ENCODE measurements around the gene PTRH2. TPM values are rescaled to one million over a fixed set of nuclear protein-coding genes. Genes with fewer than 3 reads are reported as not detected.
"Not testable (repeated sequence)": the region's sequence is repeated elsewhere in the genome, so short reads cannot be mapped to it uniquely, and the experiment has no call there.

The PTRH2 gene
- total RNA-seq, 2 donors from 2014 or later = 22.2 to 29.3 TPM

- H3K36me3 Mint-ChIP-seq (ENCODE audit: insufficient read depth in 2 of 2) = peaks cover 11 to 41% of the 10 kb centered on the region in 2 donors
- no peaks in the 10 kb centered on the region for H3K9me3 Mint-ChIP-seq
- no peak overlapping the region for H3K4me3 Mint-ChIP-seq
- no peak overlapping the region for H3K27ac Mint-ChIP-seq
- ATAC-seq (replicated peaks in 1 of 2) (no peak), DNase-seq (no peak)
- no peaks in the 10 kb centered on the region for H3K27me3 Mint-ChIP-seq (ENCODE audit: low read depth)
- no peaks in the 10 kb centered on the region for H3K4me1 Mint-ChIP-seq (ENCODE audit: low read depth)
These were observed 26.9 kb downstream of the PTRH2 start for GRCh38 chr17:59680314-59680713.

DNA sequence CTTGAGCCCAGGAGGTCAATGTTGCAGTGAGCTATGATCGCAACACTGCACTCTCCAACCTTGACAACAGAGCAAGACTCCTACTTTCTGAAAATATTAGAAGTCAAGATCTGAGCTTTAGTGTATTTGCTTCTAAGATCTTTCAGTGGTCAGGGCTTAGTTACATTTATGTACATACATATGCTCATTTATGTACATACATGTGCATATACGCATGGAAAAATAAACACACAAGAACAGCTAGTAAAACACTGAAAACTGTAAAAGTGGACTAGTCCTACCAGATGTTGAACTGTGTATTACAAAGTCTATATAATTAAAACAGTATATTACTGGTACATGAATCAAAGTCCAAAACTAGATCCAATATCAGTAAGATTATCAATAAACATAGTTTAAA lies 28.3 kb downstream of the PTRH2 start:
- Mint-ChIP-seq H3K9me3 (no peaks in the 10 kb centered on the region), H3K4me3 (no peak overlapping the region), H3K27me3 (ENCODE audit: low read depth) (no peaks in the 10 kb centered on the region), H3K27ac (no peak overlapping the region), H3K36me3 (ENCODE audit: insufficient read depth in 2 of 2) (peaks cover 8 to 36% of the 10 kb centered on the region in 2 donors), H3K4me1 (ENCODE audit: low read depth) (no peaks in the 10 kb centered on the region)
- DNase-seq (no peak), ATAC-seq (replicated peaks in 1 of 2) (no peak)

GRCh38 chr17:59676716-59677115 lies 30.5 kb downstream of the PTRH2 start:
- H3K9me3 Mint-ChIP-seq = no peaks in the 10 kb centered on the region
- no peaks in the 10 kb centered on the region for H3K27me3 Mint-ChIP-seq (ENCODE audit: low read depth)
- H3K4me1 Mint-ChIP-seq (ENCODE audit: low read depth) = no peaks in the 10 kb centered on the region
- peaks cover 5 to 32% of the 10 kb centered on the region in 2 donors for H3K36me3 Mint-ChIP-seq (ENCODE audit: insufficient read depth in 2 of 2)
- no peak overlapping the region for H3K4me3 Mint-ChIP-seq
- DNase-seq = no peak
- H3K27ac Mint-ChIP-seq = no peak overlapping the region
- ATAC-seq (replicated peaks in 1 of 2) = no peak

DNA sequence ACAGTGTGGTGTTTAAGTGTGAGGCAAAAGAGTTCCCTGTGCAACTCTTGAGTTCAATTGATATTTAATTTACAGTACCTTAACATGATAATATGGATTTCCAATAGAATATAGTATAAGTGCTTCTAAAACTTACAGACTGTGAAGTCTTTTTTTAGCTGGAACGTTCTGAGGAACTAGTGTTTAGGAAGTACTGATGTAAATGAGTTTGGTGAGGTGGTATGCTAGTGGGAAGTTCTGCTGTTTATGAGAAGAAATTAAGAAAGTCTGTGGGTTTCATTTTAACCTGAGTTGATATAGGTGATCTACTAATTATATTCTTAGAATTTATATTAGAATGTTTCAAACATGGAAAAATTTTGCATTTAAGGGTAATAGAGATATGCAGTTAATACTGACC lies 32.0 kb downstream of the PTRH2 start:
- H3K4me3 Mint-ChIP-seq = no peak overlapping the region
- H3K9me3 Mint-ChIP-seq = no peaks in the 10 kb centered on the region
- ATAC-seq (replicated peaks in 1 of 2) (no peak), DNase-seq (no peak)
- peaks cover 8% of the 10 kb centered on the region for H3K4me1 Mint-ChIP-seq (ENCODE audit: low read depth)
- H3K27ac Mint-ChIP-seq = peak overlapping the region; percentile 69
- no peaks in the 10 kb centered on the region for H3K27me3 Mint-ChIP-seq (ENCODE audit: low read depth)
- peaks cover 5 to 28% of the 10 kb centered on the region in 2 donors for H3K36me3 Mint-ChIP-seq (ENCODE audit: insufficient read depth in 2 of 2)

- DNase-seq (no peak), ATAC-seq (replicated peaks in 1 of 2) (peak in 1 of 2 donors; percentile 38)
- Mint-ChIP-seq H3K36me3 (ENCODE audit: insufficient read depth in 2 of 2) (peaks cover 4 to 30% of the 10 kb centered on the region in 2 donors), H3K4me3 (no peak overlapping the region), H3K9me3 (no peaks in the 10 kb centered on the region), H3K4me1 (ENCODE audit: low read depth) (peaks cover 25% of the 10 kb centered on the region), H3K27ac (peak overlapping the region; percentile 52), H3K27me3 (ENCODE audit: low read depth) (no peaks in the 10 kb centered on the region)
These were observed 35.8 kb downstream of the PTRH2 start for GRCh38 chr17:59671386-59671785.

GRCh38 chr17:59669944-59670343 lies 37.3 kb downstream of the PTRH2 start:
- H3K36me3 Mint-ChIP-seq (ENCODE audit: insufficient read depth in 2 of 2) = peaks cover 4 to 33% of the 10 kb centered on the region in 2 donors
- H3K9me3 Mint-ChIP-seq = no peaks in the 10 kb centered on the region
- peak overlapping the region; percentile 94 for H3K27ac Mint-ChIP-seq
- H3K4me3 Mint-ChIP-seq = no peak overlapping the region
- no peaks in the 10 kb centered on the region for H3K27me3 Mint-ChIP-seq (ENCODE audit: low read depth)
- DNase-seq (no peak), ATAC-seq (replicated peaks in 1 of 2) (peak; percentile 44 to 45)
- peaks cover 25% of the 10 kb centered on the region for H3K4me1 Mint-ChIP-seq (ENCODE audit: low read depth)

DNA sequence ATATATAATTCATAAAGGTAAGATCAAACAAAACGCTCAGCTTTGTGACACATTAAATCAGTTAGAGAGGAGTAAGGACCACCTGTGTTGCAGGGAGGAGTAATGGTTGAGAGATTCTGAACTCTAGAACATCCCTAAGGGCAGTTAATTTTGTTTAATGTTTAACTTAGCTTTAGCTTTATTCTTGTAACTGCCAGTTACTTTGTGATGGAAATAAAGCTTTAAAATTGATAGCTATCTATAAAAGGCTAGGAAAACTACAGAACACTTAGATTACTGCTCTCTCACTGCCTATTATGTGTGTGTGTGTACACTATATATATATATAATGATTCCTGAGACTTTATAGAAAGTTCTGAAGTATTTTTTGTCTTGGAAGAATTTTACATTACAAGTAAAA lies 37.8 kb downstream of the PTRH2 start:
- Mint-ChIP-seq H3K4me3 (no peak overlapping the region), H3K4me1 (ENCODE audit: low read depth) (peaks cover 25% of the 10 kb centered on the region), H3K36me3 (ENCODE audit: insufficient read depth in 2 of 2) (peaks cover 5 to 35% of the 10 kb centered on the region in 2 donors), H3K9me3 (no peaks in the 10 kb centered on the region), H3K27ac (peak overlapping the region; percentile 94), H3K27me3 (ENCODE audit: low read depth) (no peaks in the 10 kb centered on the region)
- DNase-seq (no peak), ATAC-seq (replicated peaks in 1 of 2) (no peak)

DNA sequence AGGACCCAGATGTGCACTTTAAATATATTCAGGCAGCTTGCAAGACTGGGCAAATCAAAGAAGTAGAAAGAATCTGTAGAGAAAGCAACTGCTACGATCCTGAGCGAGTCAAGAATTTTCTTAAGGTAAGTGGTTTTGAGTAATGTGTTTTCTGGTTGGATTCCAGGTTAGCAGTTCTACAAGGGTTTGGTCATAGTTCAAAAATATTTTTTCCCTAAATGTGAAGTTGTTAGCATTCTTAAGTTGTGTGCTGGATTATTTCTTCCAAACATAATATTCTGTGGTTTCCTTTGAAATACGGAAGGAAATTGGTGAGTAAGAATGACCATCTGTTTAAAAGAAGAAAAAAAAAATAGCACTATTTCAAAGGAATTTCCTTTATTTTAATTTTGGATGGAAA lies 38.4 kb downstream of the PTRH2 start:
- DNase-seq (no peak), ATAC-seq (replicated peaks in 1 of 2) (no peak)
- Mint-ChIP-seq H3K27me3 (ENCODE audit: low read depth) (no peaks in the 10 kb centered on the region), H3K9me3 (no peaks in the 10 kb centered on the region), H3K4me1 (ENCODE audit: low read depth) (peaks cover 25% of the 10 kb centered on the region), H3K27ac (peak overlapping the region; percentile 83), H3K4me3 (peak overlapping the region in 1 of 2 donors; percentile 53), H3K36me3 (ENCODE audit: insufficient read depth in 2 of 2) (peaks cover 5 to 40% of the 10 kb centered on the region in 2 donors)

DNA sequence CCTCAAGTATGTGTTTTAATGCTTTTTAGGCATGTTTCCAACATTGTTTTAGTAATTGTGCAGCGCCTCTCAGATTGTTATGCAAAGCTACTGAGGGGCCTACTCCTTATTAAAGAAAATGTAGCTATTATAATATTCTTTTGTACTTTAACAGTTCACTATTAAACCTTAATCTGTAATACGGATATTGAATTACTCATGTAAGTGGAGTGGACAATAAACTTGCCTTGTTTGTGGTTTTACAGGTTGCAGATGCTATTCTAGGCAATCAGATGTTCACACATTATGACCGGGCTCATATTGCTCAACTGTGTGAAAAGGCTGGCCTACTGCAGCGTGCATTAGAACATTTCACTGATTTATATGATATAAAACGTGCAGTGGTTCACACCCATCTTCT lies 41.0 kb downstream of the PTRH2 start:
- ATAC-seq (replicated peaks in 1 of 2) = no peak
- no peaks in the 10 kb centered on the region for H3K9me3 Mint-ChIP-seq
- no peak overlapping the region for H3K27ac Mint-ChIP-seq
- no peak overlapping the region for H3K4me3 Mint-ChIP-seq
- no peak for DNase-seq
- no peaks in the 10 kb centered on the region for H3K27me3 Mint-ChIP-seq (ENCODE audit: low read depth)
- H3K4me1 Mint-ChIP-seq (ENCODE audit: low read depth) = peaks cover 25% of the 10 kb centered on the region
- peaks cover 8 to 40% of the 10 kb centered on the region in 2 donors for H3K36me3 Mint-ChIP-seq (ENCODE audit: insufficient read depth in 2 of 2)

GRCh38 chr17:59656624-59657023 lies 50.6 kb downstream of the PTRH2 start:
- H3K36me3 Mint-ChIP-seq (ENCODE audit: insufficient read depth in 2 of 2) = peaks cover 13 to 31% of the 10 kb centered on the region in 2 donors
- not testable (repeated sequence) for H3K4me3 Mint-ChIP-seq; H3K27me3 Mint-ChIP-seq (ENCODE audit: low read depth); H3K9me3 Mint-ChIP-seq; H3K27ac Mint-ChIP-seq; ATAC-seq (replicated peaks in 1 of 2); DNase-seq; H3K4me1 Mint-ChIP-seq (ENCODE audit: low read depth)

DNA sequence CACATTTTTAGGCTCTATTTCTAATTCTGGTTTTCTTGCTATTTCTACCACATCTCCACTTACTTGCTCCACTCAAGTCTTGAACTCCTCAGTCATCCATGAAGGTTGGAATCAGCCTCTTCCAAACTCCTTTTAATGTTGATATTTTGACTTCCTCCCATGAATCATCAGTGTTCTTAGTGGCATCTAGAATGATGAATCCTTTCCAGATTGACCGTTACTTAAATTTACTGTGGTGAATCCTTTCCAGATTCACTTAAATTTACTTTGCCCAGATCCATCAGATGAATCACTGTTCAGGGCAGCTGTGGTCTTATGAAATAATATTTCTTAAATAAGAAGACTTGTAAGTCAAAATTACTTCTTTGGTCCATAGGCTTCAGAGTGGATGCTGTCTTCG lies 55.1 kb downstream of the PTRH2 start:
- no peak for DNase-seq
- Mint-ChIP-seq H3K4me3 (no peak overlapping the region), H3K36me3 (ENCODE audit: insufficient read depth in 2 of 2) (peaks cover 8 to 30% of the 10 kb centered on the region in 2 donors), H3K27me3 (ENCODE audit: low read depth) (no peaks in the 10 kb centered on the region), H3K4me1 (ENCODE audit: low read depth) (peaks cover 34% of the 10 kb centered on the region), H3K27ac (peak overlapping the region; percentile 49), H3K9me3 (no peaks in the 10 kb centered on the region)
- no peak for ATAC-seq (replicated peaks in 1 of 2)

DNA sequence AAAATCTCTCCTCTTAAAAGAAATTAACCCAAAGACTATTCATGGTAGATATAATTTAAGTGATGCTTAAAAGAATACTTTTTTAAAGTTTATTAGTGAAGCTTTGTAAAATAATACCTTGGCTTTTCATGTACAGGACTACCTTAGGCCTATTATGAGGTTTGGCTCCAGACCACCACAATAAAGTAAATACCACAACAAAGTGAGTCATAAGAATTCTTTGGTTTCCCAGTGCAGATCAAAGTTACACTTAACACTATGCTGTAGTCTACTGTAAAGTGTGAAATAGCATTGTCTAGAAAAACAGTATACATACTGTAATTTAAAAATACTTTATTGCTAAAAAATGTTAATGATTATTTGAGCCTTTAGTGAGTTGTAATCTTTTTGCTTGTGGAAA lies 55.9 kb downstream of the PTRH2 start:
- Mint-ChIP-seq H3K27ac (no peak overlapping the region), H3K27me3 (ENCODE audit: low read depth) (no peaks in the 10 kb centered on the region), H3K9me3 (no peaks in the 10 kb centered on the region), H3K4me1 (ENCODE audit: low read depth) (peaks cover 34% of the 10 kb centered on the region), H3K36me3 (ENCODE audit: insufficient read depth in 2 of 2) (peaks cover 8 to 36% of the 10 kb centered on the region in 2 donors), H3K4me3 (no peak overlapping the region)
- DNase-seq = no peak
- ATAC-seq (replicated peaks in 1 of 2) = no peak

GRCh38 chr17:59650642-59651041 lies 56.6 kb downstream of the PTRH2 start:
- H3K36me3 Mint-ChIP-seq (ENCODE audit: insufficient read depth in 2 of 2) = peaks cover 8 to 36% of the 10 kb centered on the region in 2 donors

GRCh38 chr17:59649886-59650285 lies 57.3 kb downstream of the PTRH2 start:
- no peak for DNase-seq
- no peak for ATAC-seq (replicated peaks in 1 of 2)
- peaks cover 34% of the 10 kb centered on the region for H3K4me1 Mint-ChIP-seq (ENCODE audit: low read depth)
- H3K36me3 Mint-ChIP-seq (ENCODE audit: insufficient read depth in 2 of 2) = peaks cover 10 to 37% of the 10 kb centered on the region in 2 donors
- H3K9me3 Mint-ChIP-seq = no peaks in the 10 kb centered on the region
- no peak overlapping the region for H3K27ac Mint-ChIP-seq
- H3K27me3 Mint-ChIP-seq (ENCODE audit: low read depth) = no peaks in the 10 kb centered on the region
- H3K4me3 Mint-ChIP-seq = no peak overlapping the region

More at GRCh38 chr17:59650642-59651041, 56.6 kb downstream of the PTRH2 start:
- Mint-ChIP-seq H3K4me1 (ENCODE audit: low read depth) (peaks cover 34% of the 10 kb centered on the region), H3K9me3 (no peaks in the 10 kb centered on the region), H3K27ac (peak overlapping the region; percentile 86), H3K4me3 (no peak overlapping the region), H3K27me3 (ENCODE audit: low read depth) (no peaks in the 10 kb centered on the region)
- ATAC-seq (replicated peaks in 1 of 2) (peak in 1 of 2 donors; percentile 15), DNase-seq (no peak)
